ENCODE data around the gene JPH2. TPM values are rescaled to one million over a fixed set of nuclear protein-coding genes. Genes with fewer than 3 reads are reported as not detected.
A peak's percentile ranks its signal among the peaks of the same experiment; 100 is the strongest.

The JPH2 gene
- total RNA-seq, 1 experiment from 2014 or later = 4.8 TPM

DNA sequence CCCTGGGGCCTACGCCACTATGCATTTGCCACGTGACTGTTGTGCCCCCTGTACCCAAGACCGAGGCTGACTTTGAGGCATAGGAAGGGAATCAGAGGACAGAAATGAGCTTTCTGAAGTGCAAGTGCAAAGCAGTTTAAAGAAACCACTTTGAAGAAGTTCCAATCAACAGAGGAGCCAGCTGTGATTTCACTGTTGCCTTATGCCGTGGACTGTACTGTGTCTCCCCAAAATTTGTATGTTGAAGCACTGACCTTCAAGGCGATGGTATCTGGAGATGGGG is 111.1 kb downstream of the JPH2 start:
- DNase-seq (ENCODE audit: low spot score) = no peak

- DNase-seq (ENCODE audit: low spot score) = no peak
These were observed 111.6 kb downstream of the JPH2 start for GRCh38 chr20:44075191-44075949.

DNA sequence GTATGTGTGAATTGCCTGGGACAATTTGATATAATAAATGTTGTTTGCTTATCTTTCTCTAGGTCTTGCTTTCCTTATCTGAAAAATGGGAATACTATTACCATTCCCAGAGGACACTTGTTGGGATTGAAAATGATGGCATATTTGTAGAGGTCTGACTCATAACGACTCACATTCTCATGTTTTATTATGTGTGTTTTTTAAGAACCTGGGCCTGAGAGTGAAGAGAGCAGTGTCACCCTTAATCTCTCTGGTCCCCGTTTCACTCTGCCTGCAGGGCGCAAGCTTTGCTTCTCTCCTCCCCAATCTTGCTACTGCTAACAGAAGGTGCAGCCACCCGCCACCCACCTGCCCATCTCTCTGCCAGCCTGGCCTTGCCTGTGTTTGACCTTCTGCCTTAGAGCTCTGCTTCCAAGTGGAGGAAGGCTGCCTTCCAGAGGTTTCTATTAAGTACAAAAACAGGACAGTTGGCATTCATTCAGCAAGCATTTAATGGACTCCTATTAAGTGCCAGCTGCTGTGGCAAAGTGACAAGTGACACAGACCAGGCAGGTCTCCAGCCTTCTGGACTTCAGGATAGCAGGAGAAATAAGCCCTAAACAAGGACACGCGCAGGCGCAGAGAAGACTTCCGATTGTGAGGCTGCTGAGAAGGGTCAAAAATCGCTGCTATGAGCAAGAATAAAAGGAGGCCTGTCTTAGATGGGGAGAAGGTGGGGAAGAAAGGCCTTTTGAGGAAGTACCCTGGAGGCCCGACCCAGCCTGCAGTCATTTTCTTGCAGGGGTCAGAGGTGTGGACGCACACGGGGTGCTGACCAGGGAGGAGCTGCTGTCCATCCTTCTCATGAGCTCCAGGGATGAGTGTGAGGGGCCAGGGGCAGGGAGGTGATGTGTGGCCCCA is 112.5 kb downstream of the JPH2 start:
- DNase-seq (ENCODE audit: low spot score) = peak; percentile 49

GRCh38 chr20:44073675-44074071 is 113.3 kb downstream of the JPH2 start:
- DNase-seq (ENCODE audit: low spot score) = no peak

GRCh38 chr20:44073011-44073674 is 113.8 kb downstream of the JPH2 start:
- no peak for DNase-seq (ENCODE audit: low spot score)

DNA sequence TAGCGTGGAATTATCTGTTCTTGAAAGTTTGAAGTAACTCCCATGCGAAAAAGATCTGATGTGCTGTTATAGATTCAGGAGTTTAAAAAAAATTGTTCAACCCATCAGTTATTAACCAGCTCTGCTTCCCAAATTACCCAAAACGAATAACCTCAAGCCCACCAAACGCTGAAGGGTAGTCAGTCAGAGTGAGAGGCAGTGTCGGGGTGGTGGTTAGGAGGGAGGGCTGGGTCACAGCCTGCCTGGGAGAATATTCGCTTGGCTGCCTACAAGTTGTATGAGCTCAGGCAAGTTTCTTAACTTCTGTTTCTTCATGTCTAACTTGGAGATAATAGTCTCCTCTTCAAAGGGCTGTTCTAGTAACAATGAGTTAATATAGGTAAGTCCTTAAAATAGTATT is 114.6 kb downstream of the JPH2 start:
- DNase-seq (ENCODE audit: low spot score) = no peak

DNA sequence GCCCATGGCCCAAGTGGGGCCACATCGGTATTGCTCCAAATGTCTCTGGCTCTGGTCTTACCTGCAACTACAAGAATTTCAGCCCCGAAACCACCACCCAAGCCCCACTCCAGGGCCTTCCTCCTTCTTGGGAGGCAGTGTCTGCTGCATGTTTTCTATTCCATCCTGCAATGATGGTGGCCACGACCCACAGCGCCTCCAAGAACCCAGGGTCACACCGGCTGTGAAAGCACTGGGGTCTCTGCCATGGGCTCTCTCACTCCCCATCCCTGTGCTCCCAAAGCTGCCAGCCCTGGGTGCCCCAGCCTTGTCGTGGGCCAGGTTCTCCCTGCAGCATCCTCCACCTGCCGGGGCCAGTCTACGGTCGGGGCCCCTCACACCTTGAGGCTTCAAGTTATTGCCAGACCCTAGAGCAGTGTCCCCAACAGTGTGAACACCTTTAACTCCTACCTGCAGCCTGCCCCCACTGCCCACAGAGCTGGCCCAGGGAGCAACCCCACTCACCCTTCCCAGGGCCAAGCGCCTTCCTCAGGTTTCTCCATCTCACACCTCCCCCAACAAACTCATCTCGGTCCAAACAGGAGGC is 115.4 kb downstream of the JPH2 start:
- no peak for DNase-seq (ENCODE audit: low spot score)

- no peak for DNase-seq (ENCODE audit: low spot score)
These were observed 115.9 kb downstream of the JPH2 start for GRCh38 chr20:44071057-44071456.

DNA sequence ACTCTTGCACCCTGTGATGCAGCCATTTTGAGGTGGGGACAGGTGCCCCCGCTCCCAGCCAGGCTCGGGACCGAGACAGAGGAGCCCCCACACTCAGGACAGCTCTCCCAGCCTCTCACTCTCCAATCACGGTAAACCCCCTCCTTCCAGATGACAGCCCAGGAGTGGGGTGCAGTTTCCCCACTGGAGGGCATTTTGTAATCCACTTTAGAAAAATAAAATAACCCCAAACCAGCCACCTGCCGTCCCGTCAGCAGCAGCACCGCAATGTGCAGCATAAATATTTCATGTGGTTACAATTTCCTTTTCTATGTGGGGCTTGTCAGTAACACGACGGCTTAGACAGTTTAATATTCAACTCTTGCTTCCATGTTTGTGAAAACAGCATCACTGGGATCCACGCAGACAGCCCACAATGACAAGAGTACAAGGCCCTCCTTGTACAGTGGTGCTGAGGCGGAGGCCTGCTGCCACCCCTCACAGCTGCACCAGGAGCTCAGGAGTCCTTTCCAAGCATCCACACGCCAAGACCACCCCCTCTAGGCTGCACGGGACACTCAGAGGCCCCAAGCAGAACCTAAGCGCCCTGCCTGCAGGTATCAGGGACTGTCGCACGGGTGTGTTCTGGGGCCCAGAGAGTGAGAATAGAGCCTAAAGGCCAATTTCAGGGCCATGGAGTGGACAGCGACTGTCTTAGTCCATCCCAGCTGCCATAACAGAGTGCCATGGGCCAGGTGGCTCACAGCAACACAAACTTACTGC is 116.7 kb downstream of the JPH2 start:
- no peak for DNase-seq (ENCODE audit: low spot score)

GRCh38 chr20:44069203-44070011 is 117.6 kb downstream of the JPH2 start:
- no peak for DNase-seq (ENCODE audit: low spot score)

DNA sequence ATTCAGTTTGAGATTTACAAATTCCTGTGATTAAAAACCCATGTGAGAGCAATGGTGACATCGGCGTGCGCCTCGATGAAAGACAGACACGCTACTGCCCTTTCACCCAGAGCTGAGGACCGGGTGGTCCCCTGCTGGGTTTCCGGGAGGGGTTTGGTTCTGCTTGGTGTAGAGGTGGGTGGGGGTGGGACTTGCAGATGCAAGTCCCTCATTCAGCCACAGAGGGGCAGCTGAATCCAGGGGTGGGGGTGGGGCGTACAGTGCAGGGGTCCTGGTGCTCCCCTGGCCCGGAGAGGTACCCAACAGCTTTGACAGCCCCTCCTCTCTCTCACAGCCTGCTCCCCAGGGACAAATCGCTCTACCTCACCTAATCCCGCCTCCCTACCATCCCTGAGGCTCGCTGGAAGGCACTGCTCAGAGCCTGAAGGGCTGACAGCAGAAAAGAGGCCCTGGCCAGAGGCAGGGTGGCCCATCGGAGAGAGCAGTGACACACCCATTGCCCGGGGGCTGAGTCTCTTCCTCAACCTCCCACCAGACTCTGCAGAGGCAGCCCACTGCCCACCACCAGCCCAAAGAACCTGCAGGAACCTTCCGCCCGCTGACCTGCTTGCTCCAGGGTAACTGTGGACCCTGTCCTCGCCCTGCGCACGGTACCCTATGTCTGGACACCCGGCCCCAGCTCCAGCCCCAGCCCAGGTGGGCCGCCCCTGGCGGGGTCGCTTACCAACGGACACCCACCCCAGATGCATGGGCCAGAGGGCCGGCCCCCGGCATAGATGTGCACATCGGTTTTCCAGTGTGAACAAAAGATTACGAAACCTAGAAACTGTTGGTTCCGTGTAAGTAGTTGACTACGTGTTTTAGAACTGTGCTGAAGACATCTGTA is 118.4 kb downstream of the JPH2 start:
- DNase-seq (ENCODE audit: low spot score) = no peak

GRCh38 chr20:44067650-44068081 is 119.3 kb downstream of the JPH2 start:
- DNase-seq (ENCODE audit: low spot score) = no peak

- DNase-seq (ENCODE audit: low spot score) = no peak
These were observed 120.1 kb downstream of the JPH2 start for GRCh38 chr20:44066645-44067606.

GRCh38 chr20:44065401-44066340 is 121.3 kb downstream of the JPH2 start:
- no peak for DNase-seq (ENCODE audit: low spot score)

DNA sequence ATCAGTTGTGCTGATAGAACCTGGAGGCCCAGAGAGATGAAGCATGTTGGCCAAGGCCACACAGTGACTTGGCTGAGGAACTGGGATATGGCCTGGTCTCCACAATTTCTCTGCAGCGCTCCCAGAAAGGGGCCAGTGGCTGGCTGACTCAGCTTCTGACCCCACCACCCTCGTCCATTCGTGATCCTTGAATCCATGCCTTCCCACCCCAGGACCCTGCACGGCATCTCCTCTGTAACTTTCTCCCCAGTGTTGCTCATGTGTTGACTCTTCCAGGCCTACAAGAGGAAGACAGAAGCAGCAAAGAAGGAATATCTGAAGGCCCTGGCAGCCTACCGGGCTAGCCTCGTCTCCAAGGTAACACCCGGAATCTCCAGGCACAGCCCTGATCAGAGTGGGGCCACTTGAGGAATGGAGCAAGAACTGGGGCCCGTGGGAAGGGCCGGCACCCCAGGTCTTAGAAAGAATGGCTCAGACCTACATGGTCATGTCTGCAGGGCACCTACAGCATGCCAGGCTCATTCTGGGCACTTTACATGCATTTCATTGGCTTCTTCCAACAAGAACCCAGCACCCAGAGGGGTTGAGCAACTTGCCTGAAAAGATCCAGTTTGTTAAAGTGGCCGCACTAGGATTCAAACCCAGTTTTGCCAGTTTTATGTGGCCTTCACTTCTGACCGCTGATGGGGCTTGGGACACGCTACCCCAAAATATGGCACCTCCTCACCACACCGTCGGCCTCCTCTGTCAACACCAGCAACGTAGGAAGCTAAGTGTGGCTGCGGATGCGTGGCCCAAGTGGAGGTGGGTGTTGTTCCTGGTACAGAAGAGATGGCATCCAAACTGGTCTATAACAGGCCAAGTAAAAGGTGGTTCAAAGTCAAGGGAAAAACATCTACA is 122.2 kb downstream of the JPH2 start:
- no peak for DNase-seq (ENCODE audit: low spot score)
